Measurements from ENCODE around the gene CACNG5.
A peak's percentile ranks its signal among the peaks of the same experiment; 100 is the strongest.
"Not testable (repeated sequence)": the region's sequence is repeated elsewhere in the genome, so short reads cannot be mapped to it uniquely, and the experiment has no call there.

The CACNG5 gene

DNA sequence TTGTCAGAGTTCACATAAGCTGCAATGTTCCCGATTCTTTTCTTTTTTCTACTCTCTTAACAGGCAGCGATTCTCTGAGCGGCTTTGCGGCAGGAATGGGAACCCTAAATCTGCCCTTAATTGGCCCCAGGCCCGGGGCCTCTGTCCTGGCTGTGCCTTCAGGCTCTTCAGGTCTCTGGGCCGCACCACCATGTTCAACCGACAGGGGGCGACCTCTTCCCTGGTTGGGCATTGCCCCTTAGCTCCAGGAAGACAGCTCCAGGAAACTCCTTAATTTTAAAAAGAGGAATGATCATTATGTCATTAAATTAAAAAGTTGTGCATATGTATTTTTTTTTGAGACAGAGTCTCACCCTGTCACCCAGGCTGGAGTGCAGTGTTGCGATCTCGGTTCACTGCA lies 20.3 kb downstream of the CACNG5 start:
- DNase-seq: peak; percentile 57 to 63

DNA sequence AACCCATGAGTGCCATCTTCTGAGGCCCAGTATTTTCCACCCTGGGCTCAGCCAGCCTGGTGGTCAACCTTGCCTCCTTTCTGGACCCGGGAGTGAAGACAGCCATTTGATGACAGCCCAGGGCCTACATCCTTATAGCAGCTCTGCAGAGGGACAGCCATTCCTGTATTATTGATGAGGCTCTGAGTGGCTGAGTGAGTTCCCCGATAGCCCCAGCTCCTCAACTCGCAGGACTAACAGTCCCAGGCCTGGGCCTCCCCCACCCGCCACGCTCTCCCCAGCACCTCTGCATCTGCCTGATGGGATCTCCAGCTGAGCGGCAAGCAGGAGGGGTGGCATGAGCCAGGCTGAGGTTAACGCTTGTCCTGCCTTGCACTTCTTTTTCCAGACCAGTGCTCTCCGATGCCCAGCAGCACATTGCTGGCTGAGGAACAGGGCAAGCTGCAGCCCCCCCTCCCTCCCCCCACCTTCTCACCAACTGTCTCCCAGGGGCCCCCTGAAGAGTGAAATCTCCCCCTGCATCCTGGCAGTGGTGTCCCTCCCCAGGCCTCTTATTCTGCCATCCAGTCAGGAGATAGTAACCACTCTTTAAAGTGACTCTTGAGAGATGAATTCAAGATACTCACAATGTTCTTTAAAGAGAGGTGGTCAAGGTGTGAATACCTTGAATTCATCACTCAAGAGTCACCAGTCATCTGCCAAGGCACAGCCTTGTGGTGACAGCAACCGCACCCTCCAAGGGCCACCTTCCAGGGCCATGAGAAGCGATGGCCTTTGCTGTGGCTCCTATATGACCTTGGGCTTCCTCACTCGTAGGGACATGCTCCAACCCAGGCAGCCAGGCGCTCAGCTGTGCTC lies 23.5 kb downstream of the CACNG5 start:
- DNase-seq: no peak

DNA sequence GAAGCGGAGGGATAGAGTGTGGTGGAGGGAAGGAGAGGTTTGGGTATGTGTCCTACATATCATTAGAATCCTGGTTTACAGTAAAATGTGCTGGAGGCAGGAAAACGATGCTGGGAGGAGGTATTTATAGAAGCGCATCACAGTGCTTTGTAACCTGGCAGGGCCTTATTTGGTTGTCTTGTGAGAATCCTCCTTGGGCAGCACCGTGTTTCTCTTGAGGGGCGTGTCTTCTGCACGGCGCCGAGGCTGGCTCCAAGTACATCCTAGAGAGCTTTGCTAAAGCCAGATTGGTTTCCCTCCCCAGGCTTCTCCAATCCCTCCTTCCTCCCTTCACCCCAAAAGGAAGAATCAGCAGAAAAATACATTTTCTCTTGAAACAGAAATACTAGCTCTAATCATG lies 24.4 kb downstream of the CACNG5 start:
- DNase-seq: no peak

DNA sequence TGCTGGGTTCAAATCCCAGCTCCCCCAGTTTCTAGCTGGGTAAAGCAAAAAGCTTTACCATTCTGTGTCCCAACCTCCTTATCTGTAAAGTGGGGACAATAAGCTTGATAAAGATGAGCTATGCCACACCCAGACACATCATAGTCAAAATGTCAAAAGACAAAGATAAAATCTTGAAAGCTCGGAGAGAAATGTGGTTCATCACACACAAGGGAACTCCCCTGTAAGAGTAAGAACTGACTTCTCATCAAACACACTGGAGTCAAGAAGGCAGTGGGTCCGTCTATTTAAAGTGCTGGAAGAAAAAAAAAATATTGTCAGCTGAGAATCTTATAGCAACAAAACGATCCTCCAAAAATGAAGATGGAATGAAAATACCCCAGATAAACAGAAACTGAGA lies 25.3 kb downstream of the CACNG5 start:
- DNase-seq: no peak

DNA sequence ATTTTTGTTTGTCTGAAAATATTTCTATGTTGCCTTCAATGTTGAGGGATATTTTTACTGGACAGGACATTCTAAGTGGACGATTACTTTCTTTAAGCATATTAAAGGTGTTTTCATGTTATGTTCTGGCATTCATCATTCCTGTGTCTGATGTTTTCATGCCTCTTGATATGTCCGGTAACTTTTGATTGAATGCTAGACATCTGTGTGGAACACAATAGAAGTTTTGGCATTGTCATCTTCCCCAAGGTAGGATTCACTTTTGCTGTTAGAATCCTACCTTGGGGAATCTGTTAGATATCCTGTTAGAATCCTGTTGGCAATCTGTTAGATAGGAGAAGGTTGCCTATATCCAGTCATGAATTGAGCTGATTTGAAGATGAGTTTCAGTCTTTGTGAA lies 28.9 kb downstream of the CACNG5 start:
- DNase-seq: no peak

DNA sequence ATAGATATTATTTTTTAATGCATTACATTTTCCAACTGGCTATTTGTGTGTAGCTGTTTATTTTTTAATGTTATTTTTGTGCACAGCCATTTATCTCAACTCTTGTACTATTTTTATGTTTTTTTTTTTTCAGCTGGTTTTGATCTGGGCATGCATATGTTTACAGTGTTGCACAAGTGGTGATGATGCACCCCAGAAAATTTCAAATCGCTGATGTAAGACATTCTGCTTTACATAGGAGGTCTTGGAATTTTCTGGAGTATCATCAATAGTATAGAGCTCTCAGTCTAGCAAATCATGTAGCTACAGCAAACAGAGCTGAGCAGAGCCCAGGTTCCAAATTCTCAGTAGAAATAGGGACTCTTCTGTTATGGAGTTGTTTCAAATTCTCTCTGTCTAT lies 30.2 kb downstream of the CACNG5 start:
- DNase-seq: no peak

DNA sequence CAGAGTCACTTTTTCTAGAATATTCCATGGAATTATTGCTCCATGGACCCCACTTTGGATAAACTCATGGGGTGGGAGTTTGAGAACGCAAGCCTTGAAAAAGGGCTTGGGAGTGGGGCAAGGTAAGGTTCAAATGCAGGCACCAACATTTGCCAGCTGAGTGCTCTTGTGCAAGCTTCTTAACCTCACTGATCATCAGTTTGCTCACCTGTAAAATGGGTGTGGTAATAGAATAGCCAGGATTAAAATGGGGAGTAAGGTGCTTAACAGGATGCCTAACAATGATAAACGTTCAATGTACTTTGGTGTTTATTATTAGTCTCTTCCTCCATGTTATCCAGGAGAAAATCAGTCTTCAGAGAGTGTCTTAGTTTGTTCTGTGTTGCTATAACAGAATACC lies 39.0 kb downstream of the CACNG5 start:
- DNase-seq: no peak

DNA sequence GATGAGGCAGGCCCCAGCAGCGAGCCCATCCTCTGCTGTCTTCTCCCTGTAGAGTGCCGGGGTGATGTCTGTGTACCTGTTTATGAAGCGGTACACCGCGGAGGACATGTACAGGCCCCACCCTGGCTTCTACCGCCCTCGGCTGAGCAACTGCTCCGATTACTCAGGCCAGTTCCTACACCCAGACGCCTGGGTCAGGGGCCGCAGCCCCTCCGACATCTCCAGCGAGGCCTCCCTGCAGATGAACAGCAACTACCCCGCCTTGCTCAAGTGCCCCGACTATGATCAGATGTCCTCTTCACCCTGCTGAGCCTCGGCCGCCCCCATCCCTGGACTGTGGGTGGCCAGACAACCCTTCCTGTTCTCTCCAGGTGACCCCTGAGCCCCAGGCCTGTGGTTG lies 50.0 kb downstream of the CACNG5 start:
- DNase-seq: no peak

DNA sequence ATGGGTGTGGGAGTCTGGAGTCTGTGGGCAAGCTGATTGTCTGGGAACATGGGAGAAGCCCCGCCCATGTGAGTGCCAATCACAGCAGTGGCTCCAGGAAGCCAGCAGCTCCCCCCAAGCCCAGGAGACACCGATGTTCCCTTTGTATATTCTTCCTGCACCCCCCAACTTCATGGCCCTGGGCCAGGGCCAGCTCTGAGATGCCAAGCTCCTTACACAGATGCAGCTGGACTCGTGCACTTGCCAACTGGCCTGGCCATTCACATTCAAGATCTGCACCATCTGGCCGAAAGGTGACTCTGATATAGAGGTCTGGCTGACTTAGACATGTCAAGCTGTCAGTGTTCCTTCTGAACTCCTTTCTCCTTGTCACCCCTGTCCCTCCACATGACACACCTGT lies 50.5 kb downstream of the CACNG5 start:
- no peak for DNase-seq

DNA sequence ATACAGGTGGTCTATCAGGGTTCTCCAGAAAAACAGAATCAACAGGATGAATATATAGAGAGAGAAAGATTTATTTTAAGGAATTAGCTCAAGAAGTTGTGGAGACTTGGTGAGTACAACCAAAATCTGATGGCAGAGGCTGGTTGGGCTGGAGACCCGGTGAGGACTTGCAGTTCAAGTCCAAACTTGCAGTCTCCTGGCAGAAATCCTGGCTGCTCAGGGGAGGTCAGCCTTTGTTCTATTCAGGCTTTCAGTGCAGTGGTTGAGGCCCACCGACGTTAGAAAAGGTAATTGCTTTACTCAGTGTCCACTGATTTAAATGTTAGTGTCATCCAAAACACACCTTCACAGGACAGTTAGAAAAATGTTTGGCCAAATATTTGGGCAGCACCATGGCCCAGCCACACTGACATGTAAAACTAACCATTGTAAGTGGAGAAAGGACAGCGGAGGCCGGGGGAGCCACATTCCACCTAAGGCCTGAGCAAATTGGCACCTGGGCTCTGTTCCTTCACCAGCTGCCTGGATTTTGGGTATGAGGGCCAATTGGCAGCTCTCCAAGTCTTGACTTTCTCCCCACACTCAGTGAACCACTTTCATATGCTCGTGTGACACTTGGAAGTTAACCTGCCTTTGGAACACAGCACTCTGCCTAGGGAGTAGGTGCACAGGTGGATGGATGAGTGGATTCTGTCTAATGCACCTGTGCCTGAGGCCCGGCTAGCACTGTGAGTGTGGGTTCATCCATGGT lies 54.7 kb downstream of the CACNG5 start:
- no peak for DNase-seq

DNA sequence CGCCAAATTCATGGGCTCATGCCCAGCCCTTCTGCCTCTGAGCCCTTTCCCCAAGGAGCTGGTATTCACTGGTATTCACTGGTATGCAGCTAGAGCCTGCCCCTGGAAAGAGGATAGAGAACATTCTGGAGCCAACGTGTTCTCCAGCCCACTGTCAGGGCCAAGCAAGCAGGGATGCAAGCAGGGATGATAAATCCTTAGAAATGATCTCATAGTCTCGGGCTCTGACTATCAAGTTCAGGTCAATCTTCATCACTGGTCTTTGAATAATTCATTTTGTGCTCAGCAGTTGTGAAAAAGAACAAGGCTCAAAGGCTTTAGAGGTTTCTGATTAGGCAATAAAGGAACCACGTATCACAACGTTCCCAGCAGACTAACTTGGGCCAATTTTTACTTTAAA lies 57.3 kb downstream of the CACNG5 start:
- no peak for DNase-seq

DNA sequence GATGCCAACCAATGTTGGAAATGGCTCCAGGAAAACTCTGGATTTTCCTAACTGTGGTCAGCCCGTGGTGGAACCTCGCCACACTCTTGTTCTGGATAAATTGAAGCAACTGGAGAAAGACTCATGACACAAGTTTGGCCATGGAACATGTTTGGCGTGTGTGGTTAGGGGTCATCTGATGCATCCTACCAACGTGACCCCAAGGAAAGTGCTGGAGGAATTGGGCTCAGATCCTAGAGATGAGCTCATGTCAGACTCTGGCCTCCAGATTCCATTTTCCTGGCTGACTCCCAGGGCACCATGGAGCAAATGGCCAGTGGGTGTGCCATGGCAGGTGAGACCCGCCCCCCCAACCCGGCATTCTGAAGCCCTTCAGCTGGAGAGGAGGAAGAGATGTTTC lies 58.5 kb downstream of the CACNG5 start:
- DNase-seq: no peak

DNA sequence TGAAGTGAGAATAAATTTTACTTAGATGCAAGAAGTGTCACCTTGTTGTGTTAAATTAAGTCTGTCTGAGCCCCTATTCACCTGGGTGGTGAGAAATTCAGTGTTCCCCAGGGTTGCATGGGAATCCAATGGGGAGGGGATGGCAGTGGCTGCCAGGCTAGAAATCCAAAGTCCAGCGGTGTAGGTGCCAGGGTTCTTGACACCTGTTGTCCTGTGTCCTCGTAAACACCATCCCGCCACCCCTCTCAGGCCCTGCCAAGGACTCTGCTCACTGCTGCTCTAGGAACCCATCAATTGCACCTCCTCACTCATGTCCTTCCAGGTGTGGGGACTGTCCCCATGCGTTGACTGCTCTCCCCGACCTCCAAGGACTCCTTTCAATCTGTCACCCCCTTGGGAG lies 58.9 kb downstream of the CACNG5 start:
- DNase-seq: no peak

DNA sequence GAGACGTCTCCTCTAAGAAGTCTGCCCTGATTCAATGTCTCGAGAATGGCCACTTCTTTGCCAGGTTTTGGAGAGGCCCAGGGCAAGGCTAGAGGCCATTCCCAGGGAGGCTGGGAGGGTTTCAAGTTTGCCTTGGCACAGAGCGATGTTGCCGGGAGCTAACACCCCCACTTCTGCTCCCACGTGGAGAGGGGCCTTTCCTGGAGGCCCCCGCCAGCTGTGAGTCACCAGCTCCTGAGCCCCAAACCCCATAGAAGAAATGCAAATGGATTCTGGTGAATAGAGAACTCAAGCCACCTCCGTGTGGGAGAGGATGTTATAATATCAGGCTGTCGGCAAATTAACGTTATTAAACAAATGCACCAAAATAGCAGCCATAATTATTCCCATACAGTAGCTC lies 62.2 kb downstream of the CACNG5 start:
- DNase-seq: no peak

DNA sequence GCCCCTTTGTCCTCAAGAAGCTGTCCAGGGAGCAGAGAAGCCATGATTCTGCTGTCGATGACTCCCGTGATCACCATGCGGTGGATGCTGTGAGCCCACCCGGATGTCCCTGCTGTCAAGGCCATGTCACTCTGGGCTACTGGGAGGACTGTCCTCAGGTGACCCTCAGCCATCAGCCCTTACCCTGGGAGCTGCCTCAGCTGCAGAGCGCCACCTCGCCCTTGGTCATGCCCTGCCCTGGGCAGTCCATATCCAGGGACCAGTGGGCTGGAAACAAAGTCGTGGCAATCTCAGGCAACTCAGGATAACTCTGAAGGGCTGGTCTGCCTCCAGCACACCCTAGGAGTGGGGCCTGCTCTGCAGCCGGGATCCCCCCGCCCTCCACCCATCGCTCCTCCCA lies 63.6 kb downstream of the CACNG5 start:
- DNase-seq: no peak

DNA sequence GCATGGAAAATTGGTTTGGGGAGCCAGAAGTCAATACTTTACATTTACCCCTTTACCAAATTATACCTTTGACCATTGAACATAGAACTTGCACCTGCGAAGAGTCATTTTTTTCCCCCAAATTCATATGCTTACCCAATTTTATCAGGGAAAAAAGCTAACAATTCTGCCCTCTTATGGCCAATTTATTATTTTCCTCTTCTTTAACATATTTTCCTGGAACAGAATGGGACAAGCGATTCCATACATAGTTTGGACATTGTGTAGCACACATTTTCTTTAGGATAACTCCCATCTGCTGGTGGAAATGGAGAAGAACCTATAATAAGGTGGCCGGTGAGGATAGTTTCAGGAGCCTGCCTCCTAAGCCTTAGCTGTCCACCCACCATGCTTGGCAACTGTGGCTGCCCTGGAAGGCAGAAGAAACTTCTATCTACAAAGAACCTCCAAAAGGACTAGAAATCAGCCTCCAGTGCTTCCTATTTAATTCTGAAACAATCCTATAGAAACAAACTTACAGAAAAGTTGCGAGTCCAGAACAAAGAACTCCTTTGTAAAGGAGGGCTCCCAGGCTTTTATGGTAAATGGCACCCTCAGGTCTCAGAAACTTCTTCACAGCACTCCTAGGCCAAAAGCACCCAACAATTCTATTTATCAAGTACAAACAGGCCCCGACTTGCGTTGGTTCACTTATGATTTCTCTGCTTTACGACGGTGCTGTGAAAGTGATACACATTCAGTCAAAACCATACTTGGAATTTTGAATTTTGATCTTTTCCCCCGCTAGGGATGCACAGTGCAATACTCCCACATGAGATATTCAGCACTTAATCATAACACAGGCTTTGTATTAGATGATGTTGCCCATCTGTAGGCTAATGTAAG lies 65.5 kb downstream of the CACNG5 start:
- no peak for DNase-seq

DNA sequence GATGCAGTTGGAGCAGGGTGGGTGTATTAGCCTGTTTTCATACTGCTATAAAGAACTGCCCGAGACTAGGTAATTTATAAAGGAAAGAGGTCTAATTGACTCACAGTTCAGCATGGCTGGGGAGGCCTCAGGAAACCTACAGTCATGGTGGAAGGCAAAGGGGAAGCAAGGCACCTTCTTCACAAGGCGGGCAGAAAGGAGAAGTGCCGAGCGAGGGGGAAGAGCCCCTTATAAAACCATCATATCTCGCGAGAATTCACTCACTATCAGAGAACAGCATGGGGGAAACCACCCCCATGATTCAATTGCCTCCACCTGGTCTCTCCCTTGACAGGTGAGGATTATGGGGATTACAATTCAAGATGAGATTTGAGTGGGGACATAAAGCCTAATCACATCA lies 68.4 kb downstream of the CACNG5 start:
- not testable (repeated sequence) for DNase-seq

DNA sequence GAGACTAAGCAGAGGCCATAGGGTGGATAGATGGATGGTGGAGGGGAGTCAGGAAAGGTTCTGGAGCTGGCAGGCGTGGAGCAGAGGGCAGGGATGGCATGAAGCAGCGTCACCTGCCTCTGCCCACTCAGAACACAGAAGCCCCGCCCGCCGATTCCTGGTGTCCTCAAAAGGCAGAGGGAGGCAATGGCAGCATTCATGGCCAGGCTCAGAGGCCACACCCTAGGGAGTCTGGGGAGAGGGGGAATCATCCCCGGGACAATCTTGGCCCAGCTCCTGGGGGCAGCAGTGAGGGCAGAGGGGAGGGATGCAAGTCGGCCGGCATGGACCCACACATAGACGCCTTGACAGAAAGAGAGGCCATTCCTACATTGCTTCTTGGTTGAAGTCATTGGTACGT lies 68.9 kb downstream of the CACNG5 start:
- no peak for DNase-seq

DNA sequence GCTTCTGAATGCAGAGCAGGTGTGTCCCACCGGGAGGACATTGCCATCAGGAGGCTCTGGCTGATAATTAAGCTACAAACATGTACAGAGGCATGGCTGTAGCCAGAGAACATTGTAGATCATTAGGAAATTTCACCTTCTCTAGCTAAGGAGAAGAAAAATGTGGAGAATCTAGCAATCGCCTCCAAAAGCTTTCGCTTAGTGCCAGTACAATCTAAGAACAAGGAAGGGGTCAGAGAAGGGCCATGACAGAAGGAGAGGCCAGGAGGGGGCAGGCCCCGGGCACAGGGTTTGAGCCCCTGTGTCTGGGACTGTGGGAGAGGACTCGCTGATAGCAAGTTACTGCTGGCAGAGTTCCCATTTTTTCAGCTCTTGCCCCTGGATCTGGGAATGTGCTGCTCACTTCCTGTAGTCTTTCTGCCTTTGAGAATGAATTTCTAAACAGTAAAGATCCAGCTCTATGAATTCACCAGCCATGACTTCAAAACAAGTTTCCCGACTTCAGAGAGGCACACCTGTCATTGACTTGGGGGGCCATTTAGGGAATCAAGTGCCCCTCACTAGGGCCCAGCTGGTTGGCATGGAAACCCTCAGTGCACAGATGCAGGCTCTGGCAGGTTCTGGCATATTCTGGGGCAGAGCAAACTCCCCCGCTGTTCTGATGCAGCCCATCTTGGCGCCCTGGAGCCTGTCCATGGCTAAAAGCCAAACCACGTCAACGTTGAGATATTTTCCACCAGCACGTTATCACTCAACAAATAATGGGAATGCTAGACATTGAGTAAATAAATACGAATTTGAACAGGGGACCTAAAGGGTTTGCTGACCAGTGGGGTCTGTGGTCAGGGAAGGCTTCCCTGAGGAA lies 70.1 kb downstream of the CACNG5 start:
- no peak for DNase-seq

DNA sequence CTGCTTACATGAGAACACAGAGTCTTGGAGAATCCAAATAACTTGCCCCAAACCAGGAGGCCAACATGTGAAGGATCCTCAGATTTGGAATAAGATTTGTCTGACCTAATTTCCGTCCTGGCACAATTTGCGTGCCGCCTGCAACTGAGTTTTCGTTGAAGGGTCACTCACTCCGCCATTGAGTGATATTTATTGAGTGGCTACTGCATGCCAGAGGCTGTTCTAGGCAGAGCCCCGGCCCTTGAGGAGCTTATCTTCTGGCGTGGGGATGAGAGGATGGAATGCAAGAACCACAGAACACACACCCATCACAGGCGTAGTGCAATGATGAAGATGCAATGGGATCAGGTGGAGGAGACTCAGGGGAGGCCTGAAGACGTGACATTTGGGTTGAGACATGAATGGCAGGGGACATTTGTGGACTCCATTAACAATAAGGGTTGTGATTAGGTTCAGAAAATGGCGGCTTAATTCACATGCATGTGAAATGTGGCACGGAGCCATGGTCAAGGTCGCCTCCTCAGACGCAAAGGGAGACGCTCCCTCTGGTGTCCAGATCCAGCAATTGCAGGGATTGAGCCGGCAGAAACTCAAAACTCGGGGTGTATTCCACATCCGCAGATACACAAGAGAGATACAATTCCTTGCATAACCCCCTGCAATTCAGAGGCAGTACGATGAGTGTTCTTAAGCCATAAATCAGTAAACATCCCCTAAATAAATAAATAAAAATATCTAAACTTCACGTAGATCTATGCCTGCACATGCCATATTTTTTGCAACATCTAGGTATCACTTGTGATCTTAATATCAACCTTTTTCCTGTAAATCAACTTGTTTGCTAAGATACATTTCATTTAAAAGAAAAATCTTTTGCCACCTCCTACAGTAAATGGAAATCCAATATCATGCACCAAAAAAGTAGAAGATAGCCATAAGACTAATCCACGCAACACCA lies 71.7 kb downstream of the CACNG5 start:
- DNase-seq: peak; percentile 76 to 81

DNA sequence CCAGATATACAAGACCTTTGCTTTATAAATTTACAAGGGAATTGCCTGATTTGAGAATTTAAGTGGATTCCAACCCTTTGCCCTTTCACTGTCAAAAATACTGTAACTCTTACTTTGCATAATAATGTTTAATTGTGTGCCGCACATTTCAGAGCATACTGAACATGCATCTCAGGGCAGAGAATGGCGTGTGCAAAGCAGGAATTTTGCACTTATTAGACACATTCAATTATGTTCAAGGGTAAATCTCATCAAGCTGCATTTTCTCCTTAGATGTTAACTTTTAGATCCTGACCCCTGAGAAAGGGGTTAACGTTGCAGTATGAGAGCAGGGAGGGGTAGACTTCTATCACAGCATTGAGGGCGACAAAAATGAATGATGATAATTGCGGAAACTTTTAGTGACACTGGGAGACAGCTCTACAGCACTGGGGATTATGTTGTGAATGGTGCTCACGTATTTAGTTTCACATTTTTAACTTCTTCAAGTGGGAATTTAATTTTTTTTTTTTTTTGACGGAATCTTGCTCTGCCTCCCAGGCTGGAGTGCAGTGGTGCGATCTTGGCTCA lies 75.0 kb downstream of the CACNG5 start:
- no peak for DNase-seq
